H9 (cell line): ENCODE data around the gene ATAT1. TPM values are rescaled to one million over a fixed set of nuclear protein-coding genes. Genes with fewer than 3 reads are reported as not detected.

Source experiments
- DNase-seq: peaks from one replicate; pipeline ENCODE4 v3.0.0-alpha.2; 2017
- H2AFZ ChIP-seq: one replicate; pipeline ENCODE4 v1.6.1; 2013; ENCODE audit warnings: mild to moderate bottlenecking, low read length, control low read depth, moderate library complexity
- H2AK5ac ChIP-seq: 2 replicates; pipeline ENCODE4 v1.6.1; 2013; ENCODE audit warnings: low read length, control low read depth, mixed read lengths; ENCODE audit not compliant: insufficient read length
- H2BK120ac ChIP-seq: one replicate; pipeline ENCODE4 v1.6.1; 2013; ENCODE audit warnings: low read depth, mild to moderate bottlenecking, low read length, control low read depth, inconsistent platforms; ENCODE audit not compliant: poor library complexity, severe bottlenecking
- H2BK12ac ChIP-seq: 2 replicates; pipeline ENCODE4 v1.6.1; 2013; ENCODE audit warnings: low read length, control low read depth, mixed read lengths, low read depth; ENCODE audit not compliant: insufficient read length
- H2BK15ac ChIP-seq: 2 replicates; pipeline ENCODE4 v1.6.1; 2013; ENCODE audit warnings: low read depth, low read length, control low read depth
- H2BK20ac ChIP-seq: one replicate; pipeline ENCODE4 v1.6.1; 2013; ENCODE audit warnings: low read depth, mild to moderate bottlenecking, low read length, control low read depth, inconsistent platforms; ENCODE audit not compliant: poor library complexity, severe bottlenecking
- H2BK5ac ChIP-seq: 2 replicates; pipeline ENCODE4 v1.6.1; 2013; ENCODE audit warnings: low read length, control low read depth, mixed read lengths; ENCODE audit not compliant: insufficient read length
- H3K14ac ChIP-seq: 2 replicates; pipeline ENCODE4 v1.6.1; 2013; ENCODE audit warnings: low read length, control low read depth; ENCODE audit not compliant: insufficient read depth
- H3K18ac ChIP-seq: 2 replicates; pipeline ENCODE4 v1.6.1; 2013; ENCODE audit warnings: low read depth, mild to moderate bottlenecking, mixed read lengths, low read length, control low read depth; ENCODE audit not compliant: insufficient read length
- H3K23ac ChIP-seq: 2 replicates; pipeline ENCODE4 v1.6.1; 2013; ENCODE audit warnings: low read length, control low read depth, mixed read lengths, low read depth; ENCODE audit not compliant: insufficient read length
- H3K23me2 ChIP-seq: 2 replicates; pipeline ENCODE4 v1.6.1; 2013; ENCODE audit warnings: low read depth, mild to moderate bottlenecking, mixed read lengths, low read length, control low read depth; ENCODE audit not compliant: insufficient read length, poor library complexity, severe bottlenecking
- H3K27ac ChIP-seq: 2 replicates; pipeline ENCODE4 v1.5.1; 2013; ENCODE audit warnings: low read length, control low read depth, mixed read lengths, low read depth; ENCODE audit not compliant: insufficient read length
- H3K27me3 ChIP-seq: 2 replicates; pipeline ENCODE4 v1.6.1; 2013; ENCODE audit warnings: low read length, control low read depth, inconsistent platforms; ENCODE audit not compliant: insufficient read depth
- H3K4ac ChIP-seq: 2 replicates; pipeline ENCODE4 v1.6.1; 2013; ENCODE audit warnings: low read depth, mild to moderate bottlenecking, control low read depth, inconsistent platforms, low read length, moderate library complexity
- H3K4me1 ChIP-seq: 2 replicates; pipeline ENCODE4 v1.6.1; 2013; ENCODE audit warnings: low read length, control low read depth, inconsistent platforms; ENCODE audit not compliant: insufficient read depth
- H3K4me2 ChIP-seq: 2 replicates; pipeline ENCODE4 v1.6.1; 2013; ENCODE audit warnings: low read length, control low read depth, mixed read lengths; ENCODE audit not compliant: insufficient read length, insufficient read depth
- H3K56ac ChIP-seq: 2 replicates; pipeline ENCODE4 v1.6.1; 2013; ENCODE audit warnings: low read depth, mild to moderate bottlenecking, mixed read lengths, low read length, control low read depth; ENCODE audit not compliant: insufficient read length
- H3K79me1 ChIP-seq: 2 replicates; pipeline ENCODE4 v1.6.1; 2013; ENCODE audit warnings: low read depth, mild to moderate bottlenecking, moderate library complexity, low read length, control low read depth, inconsistent platforms; ENCODE audit not compliant: insufficient read depth, poor library complexity, severe bottlenecking
- H3K79me2 ChIP-seq: 2 replicates; pipeline ENCODE4 v1.6.1; 2013; ENCODE audit warnings: low read length, control low read depth, inconsistent platforms; ENCODE audit not compliant: insufficient read depth
- H3K9ac ChIP-seq: 2 replicates; pipeline ENCODE4 v1.6.1; 2013; ENCODE audit warnings: low read length, control low read depth, mixed read lengths; ENCODE audit not compliant: insufficient read length; ENCODE audit errors: extremely low read depth
- H3K9me3 ChIP-seq: one replicate; pipeline ENCODE4 v1.6.1; 2013; ENCODE audit warnings: low read depth, low read length, inconsistent platforms; ENCODE audit not compliant: control insufficient read depth
- H3T11ph ChIP-seq: one replicate; pipeline ENCODE4 v1.6.1; 2013; ENCODE audit warnings: mild to moderate bottlenecking, low read length, control low read depth, inconsistent platforms
- H4K20me1 ChIP-seq: one replicate; pipeline ENCODE4 v1.6.1; 2013; ENCODE audit not compliant: control insufficient read depth, insufficient read length, insufficient read depth
- H4K5ac ChIP-seq: 2 replicates; pipeline ENCODE4 v1.6.1; 2013; ENCODE audit warnings: low read depth, mild to moderate bottlenecking, mixed read lengths, low read length, control low read depth; ENCODE audit not compliant: insufficient read length
- H4K8ac ChIP-seq: replicated peaks from 2 replicates; pipeline ENCODE4 v1.6.1; 2013; ENCODE audit warnings: low read length, control low read depth, mixed read lengths, low read depth; ENCODE audit not compliant: insufficient read length
- H4K91ac ChIP-seq: 2 replicates; pipeline ENCODE4 v1.6.1; 2013; ENCODE audit warnings: low read depth, mild to moderate bottlenecking, moderate library complexity, mixed read lengths, low read length, control low read depth; ENCODE audit not compliant: insufficient read length
- H3K27ac Mint-ChIP-seq, 3 experiments: 2 replicates in 2 of 3; 3 replicates in 1 of 3; pipeline ENCODE4 v1.8.0; 2020 to 2021; ENCODE audit warnings: mixed read lengths in 3 of 3, mild to moderate bottlenecking in 1 of 3, moderate library complexity in 1 of 3
- H3K27me3 Mint-ChIP-seq: 2 replicates; pipeline ENCODE4 v1.8.0; 2021; ENCODE audit warnings: low read depth, mild to moderate bottlenecking, moderate library complexity, mixed read lengths
- H3K36me3 Mint-ChIP-seq, 3 experiments: 2 replicates in 2 of 3; 3 replicates in 1 of 3; pipeline ENCODE4 v1.8.0; 2020 to 2021; ENCODE audit warnings: low read depth in 3 of 3, mixed read lengths in 3 of 3; ENCODE audit not compliant: insufficient read depth in 1 of 3
- H3K4me1 Mint-ChIP-seq, 2 experiments: 2 replicates each; pipeline ENCODE4 v1.8.0; 2020; ENCODE audit warnings: mixed read lengths in 2 of 2
- H3K4me3 Mint-ChIP-seq, 2 experiments: 2 replicates in 1 of 2; 3 replicates in 1 of 2; pipeline ENCODE4 v1.8.0; 2020 to 2021; ENCODE audit warnings: mild to moderate bottlenecking in 2 of 2, mixed read lengths in 2 of 2, moderate library complexity in 1 of 2
- H3K9me3 Mint-ChIP-seq, 2 experiments: 2 replicates in 1 of 2; 3 replicates in 1 of 2; pipeline ENCODE4 v1.8.0; 2020; ENCODE audit warnings: mild to moderate bottlenecking in 2 of 2, mixed read lengths in 2 of 2, moderate library complexity in 1 of 2
- CTCF ChIP-seq: fragments of 200-600 bp; sonication (generic); conservative IDR thresholded peaks from 3 replicates; pipeline ENCODE4 v1.8.0; 2021; ENCODE audit warnings: antibody characterized with exemption, mild to moderate bottlenecking
- WGBS: extraction: QIAGEN DNeasy Blood & Tissue Kit; methylation state at CpG from one replicate; pipeline ENCODE4 v1.1.7; 2013; ENCODE audit warnings: missing lambda C conversion rate, low lambda C conversion rate, mixed read lengths; ENCODE audit not compliant: insufficient read length; ENCODE audit errors: extremely low coverage; 5-methylcytosine and 5-hydroxymethylcytosine counted together
- total RNA-seq: library from RNA; stranded (reverse); gene quantifications from 2 replicates; pipeline ENCODE4 v1.2.1, GENCODE V29; 2021

The ATAT1 gene
- total RNA-seq, 1 experiment from 2014 or later, result 20.1 TPM

- no peak overlapping the region for H4K91ac ChIP-seq
- H3T11ph ChIP-seq, result no peak overlapping the region
- H3K56ac ChIP-seq, result no peak overlapping the region
- H3K4me2 ChIP-seq, result no peak overlapping the region
- no peak overlapping the region for H3K4ac ChIP-seq
- no peak overlapping the region for H2AFZ ChIP-seq
- H3K23ac ChIP-seq, result no peak overlapping the region
- no peak overlapping the region for H3K27ac ChIP-seq
- no peak overlapping the region for H4K8ac ChIP-seq
- H3K23me2 ChIP-seq, result no peaks in the 10 kb centered on the region
- no peaks in the 10 kb centered on the region for H3K79me1 ChIP-seq
- no peak for TF ChIP-seq CTCF
- no peak for DNase-seq
- no CpG with 5 or more reads among the region's 6 CpGs for WGBS
- H3K9me3 Mint-ChIP-seq, result no peaks in the 10 kb centered on the region
- peak overlapping the region in 2 of 3 experiments; percentile 28 to 33; a peak in 1 of 7 replicates for H3K27ac Mint-ChIP-seq
- no peak overlapping the region for H3K14ac ChIP-seq
- no peak overlapping the region for H3K18ac ChIP-seq
- no peak overlapping the region for H2BK12ac ChIP-seq
- no peak overlapping the region for H4K5ac ChIP-seq
- H3K4me3 Mint-ChIP-seq, result no peak overlapping the region; a peak in 1 of 5 replicates
- no peak overlapping the region for H2BK15ac ChIP-seq
- H2BK120ac ChIP-seq, result no peak overlapping the region
- no peaks in the 10 kb centered on the region for H3K9me3 ChIP-seq
- peaks cover 50 to 77% (median 67%) of the 10 kb centered on the region in 3 experiments for H3K36me3 Mint-ChIP-seq
- H3K27me3 ChIP-seq, result no peaks in the 10 kb centered on the region
- no peak overlapping the region for H3K9ac ChIP-seq
- peaks cover 3% of the 10 kb centered on the region for H4K20me1 ChIP-seq
- no peaks in the 10 kb centered on the region for H3K4me1 ChIP-seq
- H3K4me1 Mint-ChIP-seq, result peaks cover 0 to 2% of the 10 kb centered on the region in 2 experiments; a peak in 1 of 4 replicates
- no peak overlapping the region for H2AK5ac ChIP-seq
- H2BK20ac ChIP-seq, result no peak overlapping the region
- H3K79me2 ChIP-seq, result no peaks in the 10 kb centered on the region
- no peak overlapping the region for H2BK5ac ChIP-seq
- H3K27me3 Mint-ChIP-seq, result peaks cover 2% of the 10 kb centered on the region
These were observed 25.2 kb upstream of the ATAT1 start for GRCh38 chr6:30601436-30601814.
